Cardiac septum (tissue), 1 donor: ENCODE results near the gene HEXD. TPM values are rescaled to one million over a fixed set of nuclear protein-coding genes. Genes with fewer than 3 reads are reported as not detected.

ENCODE experiments used
- DNase-seq: peaks from one replicate; pipeline ENCODE4 v3.0.0-alpha.2; 2020; ENCODE audit warnings: low spot score
- intact Hi-C: fragments of 100-400 bp; cut with DNase I; formaldehyde crosslinking; loops from one replicate; pipeline ENCODE4 v1.14.0; 2022
- total RNA-seq: library from RNA; stranded (reverse); fragmentation: NEBNext Ultra II Directional; extraction: Animal tissue kit (Norgen Biotek cat#: 25700); gene quantifications from one replicate; pipeline ENCODE4 v1.2.1, GENCODE V29; 2021
- donor health status: DM: no; HTN: no; CAD: no.

The HEXD gene
- total RNA-seq, 1 donor from 2014 or later: 14.3 TPM

GRCh38 chr17:82392209-82392920 is 25.8 kb upstream of the HEXD start:
- DNase-seq: no peak
- intact Hi-C loops: no loop called here

GRCh38 chr17:82392941-82393340 is 25.2 kb upstream of the HEXD start:
- no peak for DNase-seq
- intact Hi-C loops: no loop called here

- no peak for DNase-seq
- intact Hi-C loops: no loop called here
Observed at GRCh38 chr17:82394278-82394677, 23.9 kb upstream of the HEXD start.

- intact Hi-C loops: no loop called here
- no peak for DNase-seq
Observed at GRCh38 chr17:82396601-82397435, 21.3 kb upstream of the HEXD start.

GRCh38 chr17:82397449-82398335 is 20.5 kb upstream of the HEXD start:
- DNase-seq: no peak
- intact Hi-C loops: no loop called here

GRCh38 chr17:82399041-82399441 is 19.1 kb upstream of the HEXD start:
- intact Hi-C loops: no loop called here
- DNase-seq: no peak

DNA sequence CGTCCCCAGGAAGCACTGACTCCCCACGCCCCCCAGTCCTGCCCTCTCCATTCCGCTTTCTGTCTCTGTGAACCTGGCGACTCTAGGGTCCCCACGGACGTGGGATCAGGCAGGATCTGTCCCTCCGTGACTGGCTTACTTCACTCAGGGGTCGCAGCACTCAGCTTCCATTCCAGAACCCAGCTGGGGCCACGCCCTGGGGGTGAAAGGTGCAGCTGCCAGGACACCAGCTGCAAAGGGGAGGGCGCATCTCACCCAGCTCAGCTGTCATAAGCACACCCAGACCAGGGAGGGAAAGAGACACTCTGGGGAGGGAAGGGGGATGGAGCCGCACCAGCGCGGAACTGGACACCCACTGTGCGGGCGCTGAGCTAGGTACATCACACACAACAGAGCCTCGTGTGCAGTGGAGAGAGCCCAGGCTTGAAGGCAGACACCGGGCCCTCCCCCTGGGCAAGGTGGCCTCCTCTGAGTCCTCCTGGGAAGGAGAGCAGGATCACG is 18.5 kb upstream of the HEXD start:
- no peak for DNase-seq
- intact Hi-C loops: no loop called here

DNA sequence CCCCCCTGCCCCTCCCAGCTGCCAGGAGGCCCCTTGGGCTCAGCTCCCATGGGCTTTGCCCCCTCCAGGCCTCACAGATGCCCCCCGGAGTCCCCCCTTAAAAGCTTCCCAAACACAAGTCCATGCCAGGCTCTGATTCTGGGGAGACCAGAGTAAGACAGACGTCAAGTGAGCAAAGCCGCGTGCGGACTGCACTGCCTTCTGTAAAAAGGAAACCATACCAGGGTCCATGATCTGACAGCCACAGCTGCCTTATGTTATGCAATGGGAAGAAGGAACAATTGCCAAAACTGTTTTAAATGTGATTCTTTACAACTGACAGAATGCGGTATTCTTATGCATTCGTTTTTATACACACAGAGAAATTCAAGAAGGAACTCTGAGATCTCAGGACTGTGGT is 17.9 kb upstream of the HEXD start:
- DNase-seq: no peak
- intact Hi-C loops: no loop called here

GRCh38 chr17:82400830-82401229 is 17.3 kb upstream of the HEXD start:
- DNase-seq: peak; percentile 90
- intact Hi-C loops: no loop called here

DNA sequence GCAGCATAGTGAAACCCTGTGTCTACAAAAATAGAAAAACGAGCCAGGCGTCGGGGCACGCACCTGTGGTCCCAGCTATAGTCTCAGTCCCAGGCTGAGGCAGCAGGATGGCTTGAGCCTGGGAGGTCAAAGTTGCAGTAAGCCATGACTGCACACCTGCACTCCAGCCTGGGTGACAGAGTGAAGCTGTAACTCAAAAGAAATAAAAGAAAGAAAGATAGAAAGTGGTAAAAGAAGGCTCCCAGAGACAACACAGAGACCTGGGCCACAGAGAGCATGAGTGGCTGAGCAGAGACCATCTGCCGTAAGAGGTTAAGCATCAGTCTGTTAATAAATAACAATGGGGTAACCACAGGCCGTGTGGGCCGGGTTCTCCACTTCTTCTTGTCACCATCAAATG is 15.3 kb upstream of the HEXD start:
- DNase-seq: no peak
- intact Hi-C loops: no loop called here

- DNase-seq: no peak
- intact Hi-C loops: no loop called here
Observed at GRCh38 chr17:82403662-82404660, 14.2 kb upstream of the HEXD start.

DNA sequence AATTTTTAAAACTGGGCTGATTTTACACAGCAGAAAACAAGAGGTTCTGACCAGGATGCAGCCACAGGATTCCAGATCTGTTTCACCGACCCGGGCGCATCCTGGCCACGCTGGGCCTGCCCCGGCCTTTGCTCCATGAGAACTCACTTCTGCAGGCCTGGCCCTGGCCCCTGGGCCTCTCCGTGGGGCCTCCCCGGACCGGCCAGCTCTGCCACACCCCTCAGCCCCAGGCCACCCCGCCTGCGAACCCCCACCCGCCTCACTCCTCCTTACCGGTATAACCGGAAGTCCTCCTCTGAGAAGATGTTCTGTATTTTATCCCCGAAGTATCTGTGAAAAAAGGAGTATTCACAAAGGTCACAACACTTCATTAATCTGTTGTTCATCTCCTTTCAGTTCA is 13.1 kb upstream of the HEXD start:
- intact Hi-C loops: no loop called here
- DNase-seq: no peak

DNA sequence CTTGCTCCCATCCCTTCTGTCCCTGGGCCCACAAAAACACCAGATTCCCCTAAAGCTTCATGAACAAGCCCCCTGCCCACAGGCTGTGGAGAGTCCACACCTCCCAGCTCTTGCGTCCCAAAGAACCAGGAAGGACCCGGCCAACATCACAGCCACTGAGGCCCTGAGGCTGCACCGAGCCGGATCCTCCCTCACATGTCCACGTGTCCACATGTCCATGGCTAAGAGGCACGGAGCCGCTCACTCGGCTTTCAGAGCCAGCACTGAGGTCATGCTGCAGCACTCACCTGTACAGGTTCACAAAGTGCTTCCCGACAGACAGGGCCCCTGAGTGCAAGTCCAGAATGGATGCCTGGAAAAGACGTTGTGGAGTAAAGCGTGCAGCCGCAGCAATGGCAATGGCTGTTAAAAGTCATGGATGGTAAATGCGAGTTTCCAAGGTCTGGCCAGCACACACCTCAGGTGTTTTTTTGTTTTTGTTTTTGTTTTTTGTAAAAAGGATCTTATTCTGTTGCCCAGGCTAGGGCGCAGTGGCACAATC is 11.9 kb upstream of the HEXD start:
- DNase-seq: no peak
- intact Hi-C loops: no loop called here

DNA sequence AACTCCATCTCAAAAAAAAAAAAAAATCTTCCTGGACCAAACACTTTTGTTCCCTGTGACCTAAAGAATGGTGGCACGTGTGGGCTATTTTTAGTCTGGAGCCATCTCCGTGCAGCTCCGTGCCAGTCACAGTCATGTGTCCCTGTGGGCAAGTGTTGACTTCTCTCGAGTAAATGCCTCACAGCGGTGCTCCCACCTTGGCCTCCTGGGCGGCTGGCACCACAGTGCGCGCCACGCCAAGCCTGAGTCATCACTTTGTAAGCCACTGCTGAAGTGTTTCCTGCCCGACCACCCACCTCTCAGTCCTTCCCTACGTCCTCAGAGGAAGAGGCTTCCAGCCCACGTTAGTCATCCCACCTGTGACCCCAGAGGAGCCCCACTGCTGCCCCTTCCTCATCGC is 10.9 kb upstream of the HEXD start:
- no peak for DNase-seq
- intact Hi-C loops: loop anchor here (1.0 kb wide), 1 partner anchor 22 kb away; no protein-coding TSS in a partner anchor

GRCh38 chr17:82408288-82408937 is 9.7 kb upstream of the HEXD start:
- DNase-seq: no peak

DNA sequence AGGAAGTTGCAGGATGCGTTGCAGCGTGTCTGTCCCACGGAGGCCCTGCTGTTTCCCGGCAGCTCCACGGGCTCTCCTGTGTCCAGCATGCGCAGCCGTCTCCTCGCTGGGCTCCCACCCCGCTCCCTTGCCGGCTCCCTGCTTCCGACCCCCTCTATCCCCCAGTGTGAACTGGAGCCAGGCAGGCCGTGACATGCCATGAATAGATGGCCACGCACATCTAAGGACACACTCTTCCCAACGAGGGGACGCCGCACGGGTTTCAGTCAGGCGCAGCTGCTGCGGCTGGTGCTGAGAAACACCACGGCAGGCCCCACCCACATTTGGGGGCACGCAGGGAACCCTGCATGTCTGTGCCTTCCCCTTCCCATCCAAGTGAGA is 9.2 kb upstream of the HEXD start:
- intact Hi-C loops: no loop called here
- DNase-seq: no peak

More at GRCh38 chr17:82408288-82408937, 9.7 kb upstream of the HEXD start:
- intact Hi-C loops: no loop called here

GRCh38 chr17:82410014-82410716 is 8.0 kb upstream of the HEXD start:
- no peak for DNase-seq
- intact Hi-C loops: no loop called here
